Epithelial cell of proximal tubule (primary cell): ENCODE data around the gene OTOP1. TPM values are rescaled to one million over a fixed set of nuclear protein-coding genes. Genes with fewer than 3 reads are reported as not detected.
"Not testable (repeated sequence)": the region's sequence is repeated elsewhere in the genome, so short reads cannot be mapped to it uniquely, and the experiment has no call there.

ENCODE experiments used
- DNase-seq: peaks from one replicate; pipeline ENCODE4 v3.0.0-alpha.2; 2011; ENCODE audit warnings: low read depth
- H3K4me3 ChIP-seq: 2 replicates; pipeline ENCODE4 v1.5.1; 2011; ENCODE audit warnings: low read depth, mild to moderate bottlenecking, low read length
- CTCF ChIP-seq: conservative IDR thresholded peaks from 2 replicates; pipeline ENCODE4 v1.5.1; 2012; ENCODE audit warnings: low read depth, mild to moderate bottlenecking, low read length
- total RNA-seq: library from RNA; depleted of rRNA; stranded (reverse); fragments of >200 nt; gene quantifications from 2 replicates; pipeline ENCODE4 v1.2.3, GENCODE V29; 2015

OTOP1 gene
- total RNA-seq, 1 donor from 2014 or later = not detected

- DNase-seq = no peak
- TF ChIP-seq CTCF = peak; percentile 65
- H3K4me3 ChIP-seq = no peak overlapping the region
Observed at GRCh38 chr4:4182835-4183568, 43.7 kb downstream of the OTOP1 start.

GRCh38 chr4:4170596-4171150, 56.1 kb downstream of the OTOP1 start:
- no peak overlapping the region for H3K4me3 ChIP-seq
- TF ChIP-seq CTCF = no peak
- DNase-seq = no peak

- not testable (repeated sequence) for DNase-seq
Observed at GRCh38 chr4:4167981-4168780, 58.5 kb downstream of the OTOP1 start.

GRCh38 chr4:4166986-4167385, 59.7 kb downstream of the OTOP1 start:
- not testable (repeated sequence) for H3K4me3 ChIP-seq, DNase-seq

More at GRCh38 chr4:4167981-4168780, 58.5 kb downstream of the OTOP1 start:
- H3K4me3 ChIP-seq = not testable (repeated sequence)

GRCh38 chr4:4165701-4166392, 60.9 kb downstream of the OTOP1 start:
- DNase-seq, H3K4me3 ChIP-seq: not testable (repeated sequence)

GRCh38 chr4:4164532-4165173, 62.1 kb downstream of the OTOP1 start:
- not testable (repeated sequence) for DNase-seq, H3K4me3 ChIP-seq

GRCh38 chr4:4162186-4162585, 64.5 kb downstream of the OTOP1 start:
- not testable (repeated sequence) for DNase-seq, H3K4me3 ChIP-seq

- DNase-seq = not testable (repeated sequence)
Observed at GRCh38 chr4:4160956-4161665, 65.6 kb downstream of the OTOP1 start.

GRCh38 chr4:4145622-4146021, 81.1 kb downstream of the OTOP1 start:
- peak; percentile 52 for TF ChIP-seq CTCF
- H3K4me3 ChIP-seq, DNase-seq: not testable (repeated sequence)

More at GRCh38 chr4:4160956-4161665, 65.6 kb downstream of the OTOP1 start:
- not testable (repeated sequence) for H3K4me3 ChIP-seq

GRCh38 chr4:4143376-4143775, 83.4 kb downstream of the OTOP1 start:
- H3K4me3 ChIP-seq, DNase-seq: not testable (repeated sequence)

- H3K4me3 ChIP-seq, DNase-seq: not testable (repeated sequence)
Observed at GRCh38 chr4:4142679-4143078, 84.0 kb downstream of the OTOP1 start.

- not testable (repeated sequence) for DNase-seq, H3K4me3 ChIP-seq
Observed at GRCh38 chr4:4141186-4141585, 85.5 kb downstream of the OTOP1 start.
